Measurements from ENCODE around the gene ERMARD.

ERMARD gene

DNA sequence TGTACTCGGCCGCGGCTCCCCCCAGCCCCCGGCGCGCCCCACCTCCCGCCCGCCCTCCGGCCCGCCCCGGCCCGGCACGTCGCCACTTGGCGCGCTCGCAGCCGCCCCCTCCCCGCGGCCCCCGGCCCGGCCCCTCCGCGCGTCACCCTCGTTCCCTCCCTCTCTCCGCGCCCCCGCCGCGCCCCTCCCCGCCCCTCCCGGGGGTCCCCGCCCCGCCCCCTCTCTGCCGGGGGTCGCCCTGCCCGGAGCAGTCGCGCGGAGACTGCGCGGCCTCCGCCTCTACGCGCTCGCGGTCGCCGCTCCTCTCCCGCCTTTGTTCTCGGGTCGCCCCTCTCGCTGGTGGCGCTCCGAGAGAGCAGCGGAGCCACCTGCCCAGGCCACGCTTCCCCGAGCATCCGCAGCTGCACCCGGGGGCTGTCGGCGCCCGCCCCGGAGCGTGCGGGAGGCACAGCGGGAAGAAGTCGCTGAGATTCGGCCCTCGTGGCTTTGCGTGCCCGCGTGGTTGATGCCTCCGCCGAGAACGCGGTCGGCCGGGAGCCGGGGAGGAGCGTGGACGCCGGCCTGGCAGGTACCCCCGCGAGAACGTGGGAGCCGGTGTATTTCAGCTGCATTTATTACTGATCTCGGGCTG is 26.8 kb upstream of the ERMARD start, which contains the start of gene PHF10:
PHF10 (minus strand) TSS at position 7 of the 631 bp plus-strand sequence. CDS start 569 bp downstream, outside the sequence.
- Mint-ChIP-seq H3K4me1 (ENCODE audit: low read depth) (peaks cover 19% of the 10 kb centered on the region), H3K27me3 (ENCODE audit: low read depth) (peaks cover 9% of the 10 kb centered on the region), H3K4me3 (peak within 1 kb of the TSS; percentile 88), H3K9me3 (no peaks in the 10 kb centered on the region), H3K27ac (peak within 1 kb of the TSS; percentile 92), H3K36me3 (ENCODE audit: low read depth) (peaks cover 2% of the 10 kb centered on the region)

GRCh38 chr6:169725125-169726048 is 26.0 kb upstream of the ERMARD start:
- no peaks in the 10 kb centered on the region for H3K9me3 Mint-ChIP-seq
- H3K4me3 Mint-ChIP-seq, result peak overlapping the region; percentile 84
- H3K36me3 Mint-ChIP-seq (ENCODE audit: low read depth), result peaks cover under 1% of the 10 kb centered on the region
- peaks cover 9% of the 10 kb centered on the region for H3K27me3 Mint-ChIP-seq (ENCODE audit: low read depth)
- H3K4me1 Mint-ChIP-seq (ENCODE audit: low read depth), result peaks cover 16% of the 10 kb centered on the region
- peak overlapping the region; percentile 83 for H3K27ac Mint-ChIP-seq

GRCh38 chr6:169726049-169726400 is 25.4 kb upstream of the ERMARD start:
- Mint-ChIP-seq H3K4me1 (ENCODE audit: low read depth) (peaks cover 15% of the 10 kb centered on the region), H3K4me3 (peak overlapping the region; percentile 84), H3K9me3 (no peaks in the 10 kb centered on the region), H3K27ac (peak overlapping the region; percentile 61), H3K27me3 (ENCODE audit: low read depth) (peaks cover 13% of the 10 kb centered on the region), H3K36me3 (ENCODE audit: low read depth) (no peaks in the 10 kb centered on the region)

GRCh38 chr6:169726963-169727362 is 24.5 kb upstream of the ERMARD start:
- Mint-ChIP-seq H3K4me3 (no peak overlapping the region), H3K27me3 (ENCODE audit: low read depth) (peaks cover 14% of the 10 kb centered on the region), H3K4me1 (ENCODE audit: low read depth) (peaks cover 12% of the 10 kb centered on the region), H3K36me3 (ENCODE audit: low read depth) (no peaks in the 10 kb centered on the region), H3K9me3 (no peaks in the 10 kb centered on the region), H3K27ac (no peak overlapping the region)

GRCh38 chr6:169729961-169730360 is 21.5 kb upstream of the ERMARD start:
- no peaks in the 10 kb centered on the region for H3K36me3 Mint-ChIP-seq (ENCODE audit: low read depth)
- H3K4me3 Mint-ChIP-seq, result no peak overlapping the region
- peaks cover 41% of the 10 kb centered on the region for H3K27me3 Mint-ChIP-seq (ENCODE audit: low read depth)
- no peaks in the 10 kb centered on the region for H3K9me3 Mint-ChIP-seq
- peaks cover 8% of the 10 kb centered on the region for H3K4me1 Mint-ChIP-seq (ENCODE audit: low read depth)
- no peak overlapping the region for H3K27ac Mint-ChIP-seq

GRCh38 chr6:169738204-169738975 is 13.0 kb upstream of the ERMARD start:
- no peaks in the 10 kb centered on the region for H3K4me1 Mint-ChIP-seq (ENCODE audit: low read depth)
- H3K27me3 Mint-ChIP-seq (ENCODE audit: low read depth), result peaks cover 35% of the 10 kb centered on the region
- H3K36me3 Mint-ChIP-seq (ENCODE audit: low read depth), result no peaks in the 10 kb centered on the region
- no peak overlapping the region for H3K27ac Mint-ChIP-seq
- H3K9me3 Mint-ChIP-seq, result no peaks in the 10 kb centered on the region
- H3K4me3 Mint-ChIP-seq, result no peak overlapping the region

DNA sequence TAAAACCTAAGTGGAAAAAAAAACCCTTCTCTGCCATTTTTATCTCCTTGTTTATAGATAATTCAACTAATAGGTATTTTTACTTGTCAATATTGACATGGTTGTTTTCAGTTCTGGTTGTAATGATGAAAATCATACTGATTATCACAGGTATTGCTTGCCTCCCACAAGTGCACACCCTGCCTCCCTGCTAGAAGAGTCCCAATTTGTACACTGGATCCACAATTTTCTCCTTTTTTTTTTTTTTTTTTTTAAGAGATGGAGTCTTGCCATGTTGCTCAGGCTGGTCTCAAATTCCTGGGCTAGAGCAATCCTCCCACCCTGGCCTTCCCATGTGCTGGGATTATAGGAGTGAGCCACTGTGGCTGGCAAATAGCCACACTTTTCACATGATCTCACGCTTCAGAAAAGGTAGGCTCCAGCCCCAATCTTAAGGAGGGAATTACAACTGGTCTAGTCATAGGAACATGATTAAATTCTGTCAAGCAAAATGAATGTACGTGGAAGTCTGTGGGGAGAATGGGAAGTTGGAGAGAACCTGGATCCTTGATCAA is 12.4 kb upstream of the ERMARD start:
- H3K27ac Mint-ChIP-seq, result no peak overlapping the region
- H3K9me3 Mint-ChIP-seq, result no peaks in the 10 kb centered on the region
- H3K36me3 Mint-ChIP-seq (ENCODE audit: low read depth), result no peaks in the 10 kb centered on the region
- no peaks in the 10 kb centered on the region for H3K4me1 Mint-ChIP-seq (ENCODE audit: low read depth)
- peaks cover 30% of the 10 kb centered on the region for H3K27me3 Mint-ChIP-seq (ENCODE audit: low read depth)
- no peak overlapping the region for H3K4me3 Mint-ChIP-seq

DNA sequence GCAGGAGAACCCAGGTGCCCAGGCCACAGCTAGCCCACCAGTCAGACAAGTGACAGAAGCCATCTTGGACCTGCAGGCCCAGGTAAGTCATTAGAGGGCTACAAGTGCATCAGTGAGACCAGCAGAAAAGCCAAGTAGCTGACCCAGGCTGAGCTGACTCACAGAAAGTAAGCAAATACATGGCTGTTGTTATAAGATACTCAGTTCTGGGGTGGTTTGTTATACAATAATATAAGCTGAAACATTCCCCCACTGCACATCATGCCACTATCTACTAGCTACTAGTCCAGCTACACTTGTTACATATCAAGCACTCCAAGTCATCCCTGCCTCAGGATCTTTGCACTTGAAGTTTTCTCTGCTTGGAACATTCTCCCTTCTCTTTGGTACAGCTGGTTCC is 10.1 kb upstream of the ERMARD start:
- Mint-ChIP-seq H3K36me3 (ENCODE audit: low read depth) (no peaks in the 10 kb centered on the region), H3K9me3 (peaks cover 5% of the 10 kb centered on the region), H3K27ac (no peak overlapping the region), H3K27me3 (ENCODE audit: low read depth) (peaks cover 20% of the 10 kb centered on the region), H3K4me3 (no peak overlapping the region), H3K4me1 (ENCODE audit: low read depth) (no peaks in the 10 kb centered on the region)

DNA sequence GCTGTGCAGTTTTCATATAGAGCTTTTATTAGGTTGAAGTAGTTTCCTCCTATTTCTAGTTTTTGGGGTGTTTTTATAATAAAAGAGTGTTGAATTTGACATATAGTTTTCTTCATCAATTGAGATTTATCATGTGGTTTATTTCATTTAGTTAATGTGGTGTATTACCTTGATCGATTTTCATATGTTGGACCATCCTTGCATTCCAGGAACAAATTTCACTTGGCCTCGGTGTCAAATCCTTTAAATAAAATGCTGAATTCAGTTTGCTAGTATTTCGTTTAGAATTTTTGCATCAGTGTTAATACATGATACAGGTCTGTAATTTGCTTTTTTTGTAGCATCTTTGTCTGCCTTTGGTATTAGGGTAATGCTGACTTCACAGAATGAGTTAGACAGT is 6.0 kb upstream of the ERMARD start:
- H3K9me3 Mint-ChIP-seq, result peaks cover 5% of the 10 kb centered on the region
- H3K4me3 Mint-ChIP-seq, result no peak overlapping the region
- H3K27me3 Mint-ChIP-seq (ENCODE audit: low read depth), result peaks cover 22% of the 10 kb centered on the region
- H3K4me1 Mint-ChIP-seq (ENCODE audit: low read depth), result peaks cover 8% of the 10 kb centered on the region
- H3K27ac Mint-ChIP-seq, result no peak overlapping the region
- peaks cover 9% of the 10 kb centered on the region for H3K36me3 Mint-ChIP-seq (ENCODE audit: low read depth)

GRCh38 chr6:169746556-169746955 is 4.9 kb upstream of the ERMARD start:
- peaks cover 5% of the 10 kb centered on the region for H3K9me3 Mint-ChIP-seq
- H3K27me3 Mint-ChIP-seq (ENCODE audit: low read depth), result peaks cover 22% of the 10 kb centered on the region
- H3K36me3 Mint-ChIP-seq (ENCODE audit: low read depth), result peaks cover 13% of the 10 kb centered on the region
- peaks cover 11% of the 10 kb centered on the region for H3K4me1 Mint-ChIP-seq (ENCODE audit: low read depth)
- H3K27ac Mint-ChIP-seq, result no peak overlapping the region
- H3K4me3 Mint-ChIP-seq, result no peak overlapping the region

- Mint-ChIP-seq H3K4me3 (peak overlapping the region; percentile 86), H3K9me3 (no peaks in the 10 kb centered on the region), H3K27me3 (ENCODE audit: low read depth) (peaks cover 3% of the 10 kb centered on the region), H3K27ac (peak overlapping the region; percentile 87), H3K36me3 (ENCODE audit: low read depth) (peaks cover 19% of the 10 kb centered on the region), H3K4me1 (ENCODE audit: low read depth) (peaks cover 30% of the 10 kb centered on the region)
Measured at GRCh38 chr6:169752074-169752623, 727 bp downstream of the ERMARD start.

GRCh38 chr6:169755162-169755561 is 3.7 kb downstream of the ERMARD start:
- no peak overlapping the region for H3K4me3 Mint-ChIP-seq
- H3K9me3 Mint-ChIP-seq, result no peaks in the 10 kb centered on the region
- no peaks in the 10 kb centered on the region for H3K27me3 Mint-ChIP-seq (ENCODE audit: low read depth)
- peaks cover 28% of the 10 kb centered on the region for H3K36me3 Mint-ChIP-seq (ENCODE audit: low read depth)
- H3K27ac Mint-ChIP-seq, result no peak overlapping the region
- peaks cover 25% of the 10 kb centered on the region for H3K4me1 Mint-ChIP-seq (ENCODE audit: low read depth)

DNA sequence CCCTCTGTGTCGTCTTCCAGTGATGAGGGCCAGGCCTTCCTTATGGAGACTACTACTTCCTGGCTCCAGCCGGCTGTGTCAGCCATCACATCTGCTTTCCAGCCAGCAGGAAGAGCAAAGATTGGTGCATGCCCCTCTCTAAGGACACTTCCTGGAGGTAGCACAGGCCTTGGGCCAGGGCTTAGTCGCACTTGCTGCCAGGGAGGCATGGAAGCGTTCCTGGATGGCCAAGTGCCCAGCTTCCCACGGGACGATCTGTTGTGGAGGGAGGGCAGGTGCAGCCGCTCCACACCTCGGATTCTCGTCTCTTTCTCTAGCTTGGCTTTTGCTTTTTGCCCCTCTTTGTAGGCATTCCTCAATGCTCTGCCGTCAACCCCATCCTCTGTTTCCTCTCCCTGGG is 11.9 kb downstream of the ERMARD start:
- peaks cover 30% of the 10 kb centered on the region for H3K36me3 Mint-ChIP-seq (ENCODE audit: low read depth)
- no peaks in the 10 kb centered on the region for H3K4me1 Mint-ChIP-seq (ENCODE audit: low read depth)
- no peaks in the 10 kb centered on the region for H3K9me3 Mint-ChIP-seq

DNA sequence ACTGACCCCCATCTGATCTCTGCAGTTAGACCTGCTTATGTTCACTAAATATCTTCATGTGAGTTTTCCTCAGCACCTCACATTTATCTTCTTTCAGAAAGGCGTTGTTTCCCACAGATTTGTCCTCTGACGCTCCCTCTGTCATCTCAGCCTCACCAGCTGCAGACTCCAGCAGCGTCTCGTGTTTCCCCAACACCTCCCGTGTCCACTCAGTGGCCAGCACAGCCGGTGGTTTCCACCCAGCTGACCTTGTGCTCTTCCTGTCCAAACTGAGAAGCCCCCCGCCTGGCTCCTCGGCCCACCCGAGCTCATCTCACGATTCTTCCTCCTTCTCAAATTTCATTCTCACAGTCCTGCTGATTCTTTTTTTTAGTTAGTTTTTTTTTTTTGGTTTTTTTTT is 12.5 kb downstream of the ERMARD start:
- Mint-ChIP-seq H3K9me3 (no peaks in the 10 kb centered on the region), H3K4me3 (no peak overlapping the region), H3K27me3 (ENCODE audit: low read depth) (no peaks in the 10 kb centered on the region), H3K27ac (no peak overlapping the region), H3K4me1 (ENCODE audit: low read depth) (no peaks in the 10 kb centered on the region), H3K36me3 (ENCODE audit: low read depth) (peaks cover 26% of the 10 kb centered on the region)

More for the DNA sequence above, 11.9 kb downstream of the ERMARD start:
- Mint-ChIP-seq H3K4me3 (no peak overlapping the region), H3K27me3 (ENCODE audit: low read depth) (no peaks in the 10 kb centered on the region), H3K27ac (no peak overlapping the region)
